B cell (primary cell): ENCODE results near the gene GOT1. TPM values are rescaled to one million over a fixed set of nuclear protein-coding genes. Genes with fewer than 3 reads are reported as not detected.

Source experiments
- ATAC-seq: fragments of 200-7000 bp; cut with Tn5 transposase; one replicate; pipeline ENCODE4 v1.10.0; 2021; ENCODE audit warnings: low read depth, mild to moderate bottlenecking, moderate number of reproducible peaks, moderate library complexity
- CTCF ChIA-PET: fragments of 350-600 bp; sonication (Branson Sonifier 250); formaldehyde crosslinking; loops from one replicate; lab custom pipeline; 2021; ENCODE audit warnings: antibody characterized with exemption, inconsistent platforms; lab: Charles Lee
- POLR2A ChIA-PET: fragments of 350-600 bp; sonication (Branson Sonifier 250); formaldehyde crosslinking; loops from one replicate; lab custom pipeline; 2021; ENCODE audit warnings: antibody characterized with exemption; lab: Charles Lee
- DNase-seq: peaks from one replicate; pipeline ENCODE4 v3.0.0; 2013
- H2AFZ ChIP-seq: 2 replicates; pipeline ENCODE4 v1.6.1; 2012; ENCODE audit warnings: mild to moderate bottlenecking, low read depth, low read length; ENCODE audit not compliant: insufficient read depth, poor library complexity, severe bottlenecking
- H3K27ac ChIP-seq, 2 donors: 1 replicate in 1 of 2; 2 replicates in 1 of 2; pipeline ENCODE4 v1.5.1; 2012 to 2013; ENCODE audit warnings: low read length in 2 of 2, mild to moderate bottlenecking in 2 of 2, moderate library complexity in 1 of 2
- H3K27me3 ChIP-seq, 4 experiments: fragments of 200-600 bp in 1 of 4; sonication (generic) in 1 of 4; replicated peaks in 1 of 4; 1 replicate in 2 of 4; 2 replicates in 2 of 4; pipeline versions ENCODE4 v1.6.1 to v1.7.0; 2013 to 2016; ENCODE audit warnings: low read length in 3 of 4, mild to moderate bottlenecking in 2 of 4, mixed read lengths in 1 of 4, moderate library complexity in 1 of 4; ENCODE audit not compliant: insufficient read depth in 4 of 4, control insufficient read depth in 3 of 4; ENCODE audit errors: control extremely low read depth in 1 of 4
- H3K36me3 ChIP-seq, 2 experiments: replicated peaks in 1 of 2; 1 replicate in 1 of 2; 2 replicates in 1 of 2; pipeline versions ENCODE4 v1.6.1 to v1.7.1; 2013; ENCODE audit warnings: low read length in 1 of 2; ENCODE audit not compliant: insufficient read depth in 2 of 2, control insufficient read depth in 1 of 2; ENCODE audit errors: control extremely low read depth in 1 of 2, extremely low read depth in 1 of 2
- H3K4me1 ChIP-seq, 2 donors: fragments of 200-600 bp in 1 of 2; sonication (generic) in 1 of 2; 1 replicate in 1 of 2; 2 replicates in 1 of 2; pipeline versions ENCODE4 v1.5.1 to v1.6.1; 2013 to 2017; ENCODE audit warnings: low read length in 2 of 2; ENCODE audit not compliant: control insufficient read depth in 2 of 2, insufficient read depth in 2 of 2
- H3K4me2 ChIP-seq: replicated peaks from 2 replicates; pipeline ENCODE3; 2012; ENCODE audit warnings: mild to moderate bottlenecking, low read depth, low read length; ENCODE audit not compliant: poor library complexity, severe bottlenecking
- H3K4me3 ChIP-seq, 5 experiments: fragments of 200-600 bp in 1 of 5; sonication (generic) in 1 of 5; 1 replicate in 3 of 5; 2 replicates in 2 of 5; pipeline versions ENCODE4 v1.5.1 to v1.7.0; 2011 to 2016; ENCODE audit warnings: low read length in 4 of 5, mild to moderate bottlenecking in 4 of 5, low read depth in 2 of 5, control low read depth in 1 of 5, moderate library complexity in 1 of 5; ENCODE audit not compliant: insufficient read depth in 1 of 5; ENCODE audit errors: control extremely low read depth in 1 of 5, extremely low read depth in 1 of 5
- H3K79me2 ChIP-seq: fragments of 200-600 bp; sonication (generic); one replicate; pipeline ENCODE4 v1.6.0; 2016; ENCODE audit warnings: low read length; ENCODE audit not compliant: control insufficient read depth, insufficient read depth
- H3K9ac ChIP-seq: fragments of 200-600 bp; sonication (generic); 2 replicates; pipeline ENCODE4 v1.6.1; 2017; ENCODE audit warnings: mild to moderate bottlenecking, low read length, moderate library complexity
- H3K9me3 ChIP-seq, 3 donors: one replicate each; pipeline versions ENCODE4 v1.6.1 to v1.7.1; 2013; ENCODE audit warnings: low read length in 2 of 3; ENCODE audit not compliant: control insufficient read depth in 2 of 3, insufficient read depth in 1 of 3; ENCODE audit errors: control extremely low read depth in 1 of 3
- H4K20me1 ChIP-seq: 2 replicates; pipeline ENCODE4 v1.6.0; 2012; ENCODE audit warnings: mild to moderate bottlenecking, low read length; ENCODE audit not compliant: insufficient read depth, control insufficient read depth, poor library complexity, severe bottlenecking
- H3K27ac Mint-ChIP-seq: one replicate; pipeline ENCODE4 v1.8.0; 2021; ENCODE audit warnings: mixed read lengths
- H3K27me3 Mint-ChIP-seq: one replicate; pipeline ENCODE4 v1.8.0; 2021; ENCODE audit warnings: mixed read lengths
- H3K4me1 Mint-ChIP-seq: one replicate; pipeline ENCODE4 v1.8.0; 2021; ENCODE audit warnings: mixed read lengths
- H3K4me3 Mint-ChIP-seq: one replicate; pipeline ENCODE4 v1.8.0; 2021; ENCODE audit warnings: mixed read lengths
- H3K9me3 Mint-ChIP-seq: one replicate; pipeline ENCODE4 v1.8.0; 2022; ENCODE audit warnings: mixed read lengths; ENCODE audit not compliant: insufficient read depth
- EZH2 ChIP-seq: IDR thresholded peaks from 2 replicates; pipeline ENCODE4 v1.6.1; 2012; ENCODE audit warnings: borderline replicate concordance, low read depth, mild to moderate bottlenecking, moderate library complexity, low read length; ENCODE audit not compliant: insufficient read depth, poor library complexity, severe bottlenecking
- WGBS: methylation state at CpG from one replicate; pipeline ENCODE4 v1.1.5; 2013; ENCODE audit warnings: missing lambda C conversion rate; ENCODE audit not compliant: insufficient coverage; 5-methylcytosine and 5-hydroxymethylcytosine counted together
- intact Hi-C: fragments of 100-400 bp; cut with micrococcal nuclease; formaldehyde crosslinking; loops from one replicate; pipeline ENCODE4 v1.10.0; 2022
- polyA plus RNA-seq: library from polyadenylated mRNA; depleted of rRNA; stranded (reverse); fragments of >200 nt; gene quantifications from 2 replicates; pipeline ENCODE4 v1.2.3, GENCODE V29; 2012
- total RNA-seq, 2 donors: library from RNA; stranded (reverse); fragments of 120-200 nt in 1 of 2; gene quantifications; 1 replicate in 1 of 2; 2 replicates in 1 of 2; pipeline versions ENCODE4 v1.2.3 to v1.2.4, GENCODE V29; 2013 to 2022
- TF ChIP-seq, protein P1 (sequence below): fragments of 200-600 bp; IDR thresholded peaks from one replicate; pipeline ENCODE4 v1.8.0; 2022; ENCODE audit warnings: antibody characterized with exemption, mild to moderate bottlenecking

Gene GOT1
- total and polyA plus RNA-seq, 2 donors (not counting 1 experiment from before 2014, with no cell fraction given) = 5.9 to 14.9 TPM

DNA sequence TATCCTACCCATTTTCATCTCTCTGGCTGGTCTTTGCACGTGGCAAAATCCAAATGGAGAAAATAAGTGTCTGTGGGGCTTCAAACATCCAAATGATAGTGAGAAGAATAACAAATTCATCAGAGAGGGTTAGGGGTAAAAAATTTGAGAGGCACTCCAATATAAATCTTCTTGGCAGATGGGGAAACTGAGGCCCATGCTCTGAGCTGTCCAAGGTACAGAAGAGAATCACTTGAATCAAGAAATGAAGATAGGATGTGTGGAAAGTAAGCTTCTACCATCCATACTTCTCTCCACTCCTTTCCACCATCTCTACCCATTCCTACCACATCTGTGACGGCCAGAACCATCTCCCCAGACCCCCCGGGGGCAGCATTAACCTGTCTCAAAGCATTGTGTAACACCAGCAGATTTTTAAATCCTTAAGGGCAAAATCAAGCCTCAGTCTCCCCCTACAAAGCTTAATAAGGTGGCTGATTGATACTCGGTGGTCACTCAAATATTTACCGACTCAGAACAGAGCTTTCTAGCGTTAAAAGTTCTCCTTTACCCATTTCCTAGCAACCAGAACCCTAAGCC lies 818 bp downstream of the GOT1 start:
- peaks cover 28% of the 10 kb centered on the region for H3K4me1 Mint-ChIP-seq
- DNase-seq = peak; percentile 14
- H3K4me2 ChIP-seq = peak overlapping the region; percentile 90
- peak overlapping the region; percentile 95 for H2AFZ ChIP-seq
- no peaks in the 10 kb centered on the region for H3K27me3 ChIP-seq
- H3K4me3 Mint-ChIP-seq = peak overlapping the region; percentile 99
- H3K9me3 ChIP-seq = no peaks in the 10 kb centered on the region
- peaks cover 13 to 21% of the 10 kb centered on the region in 2 donors for H3K4me1 ChIP-seq
- no peaks in the 10 kb centered on the region for H3K9me3 Mint-ChIP-seq
- H3K27ac ChIP-seq = peak overlapping the region; percentile 81 to 85
- H4K20me1 ChIP-seq = no peaks in the 10 kb centered on the region
- peaks cover 3% of the 10 kb centered on the region for H3K79me2 ChIP-seq
- POLR2A ChIA-PET = interaction anchor here (0.9 to 2.1 kb wide), 2 partner anchors 13 to 191 kb away, joined by 7 to 11 read pairs; partner anchors contain the start of gene SLC25A28
- peak overlapping the region in 4 of 5 experiments; percentile 73 to 87 (median 78) for H3K4me3 ChIP-seq
- 43% methylated on average over 4 of the region's 6 CpGs for whole genome bisulfite sequencing
- CTCF ChIA-PET = interaction anchor here (0.9 to 2.1 kb wide), 4 partner anchors 37 to 182 kb away, joined by 3 to 9 read pairs (median 4); no protein-coding TSS in a partner anchor
- TF ChIP-seq, protein P1, sequence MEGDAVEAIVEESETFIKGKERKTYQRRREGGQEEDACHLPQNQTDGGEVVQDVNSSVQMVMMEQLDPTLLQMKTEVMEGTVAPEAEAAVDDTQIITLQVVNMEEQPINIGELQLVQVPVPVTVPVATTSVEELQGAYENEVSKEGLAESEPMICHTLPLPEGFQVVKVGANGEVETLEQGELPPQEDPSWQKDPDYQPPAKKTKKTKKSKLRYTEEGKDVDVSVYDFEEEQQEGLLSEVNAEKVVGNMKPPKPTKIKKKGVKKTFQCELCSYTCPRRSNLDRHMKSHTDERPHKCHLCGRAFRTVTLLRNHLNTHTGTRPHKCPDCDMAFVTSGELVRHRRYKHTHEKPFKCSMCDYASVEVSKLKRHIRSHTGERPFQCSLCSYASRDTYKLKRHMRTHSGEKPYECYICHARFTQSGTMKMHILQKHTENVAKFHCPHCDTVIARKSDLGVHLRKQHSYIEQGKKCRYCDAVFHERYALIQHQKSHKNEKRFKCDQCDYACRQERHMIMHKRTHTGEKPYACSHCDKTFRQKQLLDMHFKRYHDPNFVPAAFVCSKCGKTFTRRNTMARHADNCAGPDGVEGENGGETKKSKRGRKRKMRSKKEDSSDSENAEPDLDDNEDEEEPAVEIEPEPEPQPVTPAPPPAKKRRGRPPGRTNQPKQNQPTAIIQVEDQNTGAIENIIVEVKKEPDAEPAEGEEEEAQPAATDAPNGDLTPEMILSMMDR = no peak
- no peak for TF ChIP-seq EZH2
- peak overlapping the region; percentile 80 for H3K9ac ChIP-seq
- ATAC-seq = no peak
- no peaks in the 10 kb centered on the region for H3K36me3 ChIP-seq
- H3K27me3 Mint-ChIP-seq = no peaks in the 10 kb centered on the region
- intact Hi-C loops = loop anchor here (1.0 to 5.0 kb wide), 6 partner anchors 191 to 1483 kb away; partner anchors contain the start of genes COX15, CUTC, ENTPD7 and HIF1AN
- peak overlapping the region; percentile 75 for H3K27ac Mint-ChIP-seq

DNA sequence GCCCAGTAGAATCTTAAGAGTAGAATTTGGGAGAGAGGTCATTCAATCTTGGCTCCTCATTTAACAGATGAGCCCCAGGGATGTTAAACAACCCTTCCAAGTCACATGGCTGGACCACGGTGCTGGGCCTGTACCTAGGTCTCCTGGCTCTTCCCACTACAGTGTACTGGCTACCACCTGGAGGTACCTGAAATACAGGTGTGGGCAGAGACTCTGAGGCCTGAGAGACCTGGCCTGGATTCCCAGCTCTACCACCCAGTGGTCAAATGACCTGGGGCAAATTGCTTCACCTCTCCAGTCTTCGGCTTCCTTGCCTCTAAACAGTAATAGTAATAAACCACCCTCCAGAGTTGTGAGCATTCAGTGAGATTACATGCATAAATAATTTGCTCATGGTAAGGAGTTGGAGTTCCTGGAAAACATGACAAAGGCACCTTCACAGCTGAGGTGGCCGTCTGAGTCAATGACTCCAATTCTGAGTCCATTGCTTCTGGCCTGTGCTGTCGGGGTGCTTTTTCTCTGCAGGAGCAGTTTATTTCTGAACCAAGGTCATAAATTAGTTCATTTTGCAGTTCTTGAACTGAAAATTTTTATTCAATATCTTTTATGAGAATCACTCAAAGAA lies 2.7 kb downstream of the GOT1 start:
- no peaks in the 10 kb centered on the region for H3K9me3 Mint-ChIP-seq
- no peak overlapping the region for H3K27ac Mint-ChIP-seq

More for the DNA sequence above, 2.7 kb downstream of the GOT1 start:
- intact Hi-C loops = no loop called here
- WGBS = 100% methylated on average over 1 of the region's 4 CpGs
- H4K20me1 ChIP-seq = no peaks in the 10 kb centered on the region
- H3K9ac ChIP-seq = no peak overlapping the region
- ATAC-seq (no peak), DNase-seq (no peak)
- H3K4me2 ChIP-seq = no peak overlapping the region
- H3K27ac ChIP-seq = no peak overlapping the region
- H3K27me3 ChIP-seq = no peaks in the 10 kb centered on the region
- H3K4me1 Mint-ChIP-seq = peaks cover 28% of the 10 kb centered on the region
- no peak overlapping the region for H3K4me3 ChIP-seq
- POLR2A ChIA-PET = no interaction called here
- no peak overlapping the region for H3K4me3 Mint-ChIP-seq
- H3K27me3 Mint-ChIP-seq = no peaks in the 10 kb centered on the region
- CTCF ChIA-PET = interaction anchor here (1.1 kb wide), 1 partner anchor 184 kb away, joined by 3 read pairs; no protein-coding TSS in a partner anchor
- TF ChIP-seq EZH2 = no peak
- TF ChIP-seq, protein P1 = no peak
- H3K4me1 ChIP-seq = peaks cover 13 to 21% of the 10 kb centered on the region in 2 donors
- H2AFZ ChIP-seq = no peak overlapping the region
- peaks cover 3% of the 10 kb centered on the region for H3K79me2 ChIP-seq
- no peaks in the 10 kb centered on the region for H3K9me3 ChIP-seq
- no peaks in the 10 kb centered on the region for H3K36me3 ChIP-seq
